ENCODE measurements around the gene ARHGAP44.

GRCh38 chr17:13030459-13031300 lies 241.4 kb downstream of the ARHGAP44 start:
- TF ChIP-seq CTCF (conservative IDR thresholded peaks at IDR 0.05; ENCODE audit: low read depth, low read length) (peak; percentile 95), EZH2 (IDR thresholded peaks at IDR 0.05; ENCODE audit: low read length, unreplicated experiment) (no peak), EZH2phosphoT487 (IDR thresholded peaks at IDR 0.05; ENCODE audit: borderline replicate concordance, low read length) (no peak)
